ENCODE results near the gene MYL12B. TPM values are rescaled to one million over a fixed set of nuclear protein-coding genes. Genes with fewer than 3 reads are reported as not detected.

Gene MYL12B
- total RNA-seq, 1 experiment from 2014 or later = 229 TPM

DNA sequence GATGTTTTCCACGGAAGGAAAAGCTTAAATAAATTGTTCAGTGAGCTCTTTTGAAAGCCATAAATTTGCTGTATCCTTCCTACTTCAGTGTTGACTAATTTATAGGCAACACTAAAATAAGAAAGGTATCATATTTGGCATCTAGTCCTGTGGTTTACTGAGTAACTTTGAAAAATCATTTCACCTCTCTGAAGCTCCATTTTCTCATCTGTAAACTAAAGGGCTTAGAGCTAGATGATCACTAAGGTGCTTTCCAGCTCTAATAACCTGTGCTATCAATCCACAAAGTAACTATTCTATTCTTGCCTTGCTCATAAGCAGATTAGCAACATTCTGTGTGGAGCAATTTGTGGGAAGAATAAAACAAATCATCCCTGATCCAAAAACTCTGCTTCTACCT lies 38.6 kb upstream of the MYL12B start:
- ChIA-PET CTCF (interaction anchor here (0.7 kb wide), 1 partner anchor 33 kb away, joined by 3 read pairs; no protein-coding TSS in a partner anchor), POLR2A (no interaction called here)
- intact Hi-C loops (cut with micrococcal nuclease) = no loop called here
- Mint-ChIP-seq H3K9me3 (ENCODE audit: unreplicated experiment) (no peaks in the 10 kb centered on the region), H3K27me3 (ENCODE audit: insufficient read depth, unreplicated experiment) (no peaks in the 10 kb centered on the region), H3K4me3 (ENCODE audit: unreplicated experiment) (no peak overlapping the region), H3K27ac (ENCODE audit: low read depth, unreplicated experiment) (no peak overlapping the region), H3K4me1 (ENCODE audit: insufficient read depth, unreplicated experiment) (no peaks in the 10 kb centered on the region), H3K36me3 (ENCODE audit: insufficient read depth, unreplicated experiment) (peaks cover 12% of the 10 kb centered on the region)
- DNase-seq (ENCODE audit: unreplicated experiment) = no peak
- no peak for TF ChIP-seq CTCF (IDR thresholded peaks at IDR 0.05; ENCODE audit: unreplicated experiment)
- BruUV-seq (replicated peaks) = no TSS peak

DNA sequence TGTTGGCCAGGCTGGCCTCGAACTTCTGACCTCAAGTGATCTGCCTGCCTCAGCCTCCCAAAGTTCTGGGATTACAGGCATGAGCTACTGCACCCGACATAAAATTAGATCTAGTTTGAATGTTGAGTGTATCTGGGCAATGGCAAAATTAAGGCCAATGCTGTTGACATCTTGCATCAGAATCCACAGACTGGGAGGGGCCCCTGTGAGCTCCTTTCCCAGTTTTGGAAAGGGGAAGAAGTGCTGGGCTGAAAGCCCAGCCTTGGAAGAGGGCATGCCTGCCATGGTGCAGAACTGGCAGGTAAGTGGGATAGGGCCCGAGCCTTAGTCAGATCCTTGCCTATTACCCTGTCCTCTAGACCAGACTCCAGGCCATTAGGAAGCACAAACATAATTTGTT lies 37.7 kb upstream of the MYL12B start:
- no peak for TF ChIP-seq CTCF (IDR thresholded peaks at IDR 0.05; ENCODE audit: unreplicated experiment)
- peaks cover 12% of the 10 kb centered on the region for H3K36me3 Mint-ChIP-seq (ENCODE audit: insufficient read depth, unreplicated experiment)
- CTCF ChIA-PET = interaction anchor here (1.1 kb wide), 1 partner anchor 14 kb away, joined by 4 read pairs; no protein-coding TSS in a partner anchor

GRCh38 chr18:3225588-3225987 lies 36.3 kb upstream of the MYL12B start:
- TF ChIP-seq CTCF (IDR thresholded peaks at IDR 0.05; ENCODE audit: unreplicated experiment) = no peak
- H3K27ac Mint-ChIP-seq (ENCODE audit: low read depth, unreplicated experiment) = no peak overlapping the region
- DNase-seq (ENCODE audit: unreplicated experiment) = no peak
- no peaks in the 10 kb centered on the region for H3K27me3 Mint-ChIP-seq (ENCODE audit: insufficient read depth, unreplicated experiment)
- POLR2A ChIA-PET = interaction anchor here (1.4 kb wide), 1 partner anchor 10 kb away, joined by 4 read pairs; no protein-coding TSS in a partner anchor
- no peaks in the 10 kb centered on the region for H3K9me3 Mint-ChIP-seq (ENCODE audit: unreplicated experiment)
- BruUV-seq (replicated peaks) = no TSS peak
- intact Hi-C loops (cut with micrococcal nuclease) = no loop called here
- H3K4me1 Mint-ChIP-seq (ENCODE audit: insufficient read depth, unreplicated experiment) = no peaks in the 10 kb centered on the region
- no peak overlapping the region for H3K4me3 Mint-ChIP-seq (ENCODE audit: unreplicated experiment)
- CTCF ChIA-PET = interaction anchor here (0.8 kb wide), 1 partner anchor 326 kb away, joined by 3 read pairs; no protein-coding TSS in a partner anchor
- H3K36me3 Mint-ChIP-seq (ENCODE audit: insufficient read depth, unreplicated experiment) = peaks cover 12% of the 10 kb centered on the region

More for the DNA sequence above, 37.7 kb upstream of the MYL12B start:
- no peaks in the 10 kb centered on the region for H3K9me3 Mint-ChIP-seq (ENCODE audit: unreplicated experiment)
- no peak for DNase-seq (ENCODE audit: unreplicated experiment)
- H3K4me1 Mint-ChIP-seq (ENCODE audit: insufficient read depth, unreplicated experiment) = no peaks in the 10 kb centered on the region
- POLR2A ChIA-PET = no interaction called here
- BruUV-seq (replicated peaks) = no TSS peak
- intact Hi-C loops (cut with micrococcal nuclease) = no loop called here
- H3K27me3 Mint-ChIP-seq (ENCODE audit: insufficient read depth, unreplicated experiment) = no peaks in the 10 kb centered on the region
- H3K4me3 Mint-ChIP-seq (ENCODE audit: unreplicated experiment) = no peak overlapping the region
- no peak overlapping the region for H3K27ac Mint-ChIP-seq (ENCODE audit: low read depth, unreplicated experiment)

DNA sequence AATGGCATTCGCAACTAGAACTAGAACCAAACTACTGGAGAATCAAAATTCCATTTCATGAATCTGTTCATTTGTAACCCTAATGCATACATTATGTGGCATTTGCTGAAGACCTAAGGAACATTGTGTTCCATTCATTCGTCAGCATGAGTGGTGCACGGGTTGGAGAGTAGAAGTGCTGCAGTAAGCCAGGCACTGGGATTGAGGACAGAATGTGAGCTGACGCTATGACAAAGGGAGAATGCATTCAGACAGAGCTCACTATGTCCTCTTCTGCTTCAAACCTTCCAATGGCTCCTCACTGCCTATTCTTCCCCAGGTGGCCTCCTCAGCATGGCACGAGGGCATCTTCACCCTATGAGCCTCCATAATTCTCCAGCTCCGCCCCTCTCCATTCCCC lies 35.9 kb upstream of the MYL12B start:
- intact Hi-C loops (cut with micrococcal nuclease) = no loop called here
- H3K4me1 Mint-ChIP-seq (ENCODE audit: insufficient read depth, unreplicated experiment) = no peaks in the 10 kb centered on the region
- BruUV-seq (replicated peaks) = no TSS peak
- CTCF ChIA-PET = interaction anchor here (0.6 kb wide), 1 partner anchor 45 kb away, joined by 3 read pairs; no protein-coding TSS in a partner anchor
- POLR2A ChIA-PET = interaction anchor here (1.4 kb wide), 1 partner anchor 10 kb away, joined by 4 read pairs; no protein-coding TSS in a partner anchor
- peaks cover 12% of the 10 kb centered on the region for H3K36me3 Mint-ChIP-seq (ENCODE audit: insufficient read depth, unreplicated experiment)
- H3K27ac Mint-ChIP-seq (ENCODE audit: low read depth, unreplicated experiment) = no peak overlapping the region
- no peak for DNase-seq (ENCODE audit: unreplicated experiment)
- no peaks in the 10 kb centered on the region for H3K27me3 Mint-ChIP-seq (ENCODE audit: insufficient read depth, unreplicated experiment)
- no peaks in the 10 kb centered on the region for H3K9me3 Mint-ChIP-seq (ENCODE audit: unreplicated experiment)
- no peak overlapping the region for H3K4me3 Mint-ChIP-seq (ENCODE audit: unreplicated experiment)
- TF ChIP-seq CTCF (IDR thresholded peaks at IDR 0.05; ENCODE audit: unreplicated experiment) = no peak

All from MCF 10A (cell line).